SH-SY5Y (cell line): ENCODE measurements around the gene NTRK2.

Experiments used
- GATA2 ChIP-seq: IDR thresholded peaks from 2 replicates; pipeline ENCODE4 v1.6.1; 2011; ENCODE audit warnings: mild to moderate bottlenecking, low read depth, low read length
- GATA3 ChIP-seq: IDR thresholded peaks from 2 replicates; pipeline ENCODE4 v1.6.1; 2011; ENCODE audit warnings: low read depth, mild to moderate bottlenecking, low read length, moderate library complexity

Gene NTRK2

DNA sequence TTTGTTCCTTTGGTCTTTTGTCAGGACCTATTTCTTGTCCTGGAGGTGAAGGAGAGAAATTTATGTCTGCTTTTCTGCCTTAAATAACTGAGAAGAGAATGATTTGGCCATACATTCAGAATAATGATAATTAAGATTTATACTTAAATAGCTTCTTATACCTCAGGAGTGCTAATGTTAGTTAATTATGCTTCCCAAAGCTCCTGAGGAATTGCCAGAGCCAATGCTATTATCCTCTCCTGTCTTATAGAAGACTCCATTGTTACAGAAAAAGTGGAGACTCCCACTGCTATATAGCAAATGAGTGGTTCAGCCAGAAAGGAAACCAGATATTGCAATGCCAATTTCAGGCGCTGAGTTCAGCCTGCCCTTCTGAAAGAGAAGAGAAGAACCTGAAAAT is 67.0 kb downstream of the NTRK2 start:
- TF ChIP-seq GATA2 = no peak

DNA sequence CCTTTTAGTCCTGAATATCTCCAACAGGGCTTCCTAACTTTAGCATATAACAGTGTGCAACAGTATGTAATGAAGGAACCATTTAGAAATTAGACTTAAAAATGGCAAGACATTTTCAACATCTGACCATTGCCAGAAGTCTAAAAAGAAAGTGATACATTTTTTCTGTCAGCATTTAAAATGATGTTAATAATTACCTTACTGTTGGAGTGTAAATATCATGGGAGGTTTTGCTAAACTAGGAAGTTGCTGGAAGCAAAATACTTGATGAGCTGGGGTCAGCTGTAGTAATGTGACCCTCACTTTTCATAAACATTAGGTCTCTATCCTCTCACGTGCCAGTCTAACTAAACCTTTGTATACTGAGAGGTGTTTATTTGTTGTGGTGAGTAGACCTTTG is 68.8 kb downstream of the NTRK2 start:
- no peak for TF ChIP-seq GATA3
- no peak for TF ChIP-seq GATA2

DNA sequence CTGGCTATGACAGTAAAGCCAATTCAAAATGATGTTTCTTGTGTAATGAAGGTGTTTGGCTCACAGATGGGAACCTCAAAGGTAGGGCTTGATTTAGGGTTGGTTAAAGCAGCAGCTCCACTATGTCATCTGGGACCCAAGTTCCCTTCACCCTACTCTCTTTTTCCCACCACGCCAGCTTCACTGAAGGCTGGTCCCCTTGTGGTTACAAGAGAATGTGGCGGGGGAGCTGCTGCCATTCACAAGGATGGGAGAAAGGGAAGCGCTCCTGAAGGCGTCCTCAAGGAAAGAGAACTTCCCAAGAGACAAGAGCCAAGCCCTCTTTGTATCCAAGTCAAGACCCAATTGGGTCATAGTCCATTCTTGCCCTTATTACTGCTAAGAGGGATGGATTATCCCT is 72.7 kb downstream of the NTRK2 start:
- TF ChIP-seq GATA2 (no peak), GATA3 (no peak)

DNA sequence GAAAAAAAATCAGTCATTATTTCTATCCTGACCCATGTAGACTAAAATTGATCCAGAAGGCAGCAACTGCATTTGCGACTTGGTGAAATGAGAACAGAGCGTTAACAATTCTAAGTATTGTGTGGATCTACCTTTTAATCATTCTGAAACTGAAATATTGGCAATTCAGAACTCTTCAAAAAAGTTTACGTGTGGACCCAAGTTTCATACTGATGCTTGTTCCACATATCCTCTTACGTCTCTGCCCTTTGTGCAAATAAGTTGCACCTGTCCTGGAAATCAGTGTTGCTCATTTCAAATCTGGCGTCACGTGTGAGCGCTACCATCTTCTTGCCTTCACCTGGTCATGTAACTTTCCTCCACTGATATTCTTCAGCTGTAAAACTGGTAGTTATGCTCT is 74.7 kb downstream of the NTRK2 start:
- no peak for TF ChIP-seq GATA3
- TF ChIP-seq GATA2 = no peak

DNA sequence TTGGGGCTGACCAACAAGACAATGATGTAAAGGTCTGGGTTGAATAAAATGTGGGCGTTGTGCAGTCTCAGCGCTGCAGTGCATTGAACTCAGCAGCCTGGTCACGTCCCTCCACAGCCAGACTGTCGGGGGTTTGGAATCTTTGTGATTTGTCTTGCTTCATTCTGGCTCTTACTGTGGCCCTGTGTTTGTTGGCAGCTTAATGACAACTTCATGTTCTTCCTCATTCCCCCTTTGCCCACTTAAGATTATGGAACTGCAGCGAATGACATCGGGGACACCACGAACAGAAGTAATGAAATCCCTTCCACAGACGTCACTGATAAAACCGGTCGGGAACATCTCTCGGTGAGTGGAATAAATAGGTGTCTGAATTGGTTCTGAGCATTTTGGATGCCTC is 75.2 kb downstream of the NTRK2 start:
- TF ChIP-seq GATA2 (no peak), GATA3 (no peak)

DNA sequence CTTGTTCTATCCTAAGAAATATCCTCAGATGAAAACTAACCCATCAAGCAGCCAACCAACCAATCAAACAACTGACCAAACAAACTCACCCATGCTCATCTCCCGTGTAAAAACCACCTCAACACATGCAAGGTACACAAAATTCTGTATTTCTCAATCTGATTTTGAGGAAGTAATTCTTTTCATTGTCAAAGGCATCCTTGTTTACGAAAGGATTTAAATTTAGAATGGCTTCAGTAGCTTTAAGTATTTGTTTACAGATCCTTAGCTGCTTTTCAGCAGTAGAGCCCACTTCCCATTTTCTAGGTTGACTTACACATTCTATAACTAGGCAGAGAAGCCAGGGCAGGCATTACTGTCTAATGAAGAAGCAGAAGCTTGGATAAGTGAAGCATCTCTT is 78.6 kb downstream of the NTRK2 start:
- TF ChIP-seq GATA3 (no peak), GATA2 (no peak)

DNA sequence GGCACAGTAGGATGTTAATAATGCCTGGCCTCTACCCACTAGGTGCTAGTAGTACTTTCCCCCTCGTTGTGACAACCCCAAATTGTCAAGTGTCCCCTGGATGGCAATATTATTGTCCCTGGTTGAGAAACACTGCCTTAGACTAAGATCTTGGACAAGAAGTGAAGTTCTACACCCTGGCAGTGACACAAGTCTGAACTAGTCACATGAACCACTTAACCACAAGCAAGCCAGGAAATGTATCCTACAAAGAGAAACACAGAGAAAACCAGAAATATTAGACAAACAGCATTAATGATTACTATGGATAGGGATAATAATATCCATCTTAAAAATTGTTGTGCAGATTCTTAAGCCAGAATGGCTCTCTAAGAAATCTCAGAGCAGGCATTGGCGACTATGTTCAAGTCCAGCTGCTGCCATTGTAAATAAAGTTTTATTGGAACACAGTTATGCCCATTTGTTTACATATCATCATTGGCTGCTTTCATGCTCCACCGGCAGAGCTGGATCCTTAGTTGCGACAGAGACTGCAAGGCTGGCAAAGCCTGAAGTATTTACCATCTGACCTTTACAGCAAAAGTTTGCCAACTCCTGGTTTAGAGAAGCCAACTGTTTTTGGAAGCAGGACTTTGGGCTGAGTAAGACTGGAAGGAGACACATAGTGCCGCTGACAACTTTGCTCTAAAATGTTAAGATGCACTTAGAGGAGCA is 80.8 kb downstream of the NTRK2 start:
- TF ChIP-seq GATA2 (no peak), GATA3 (no peak)

DNA sequence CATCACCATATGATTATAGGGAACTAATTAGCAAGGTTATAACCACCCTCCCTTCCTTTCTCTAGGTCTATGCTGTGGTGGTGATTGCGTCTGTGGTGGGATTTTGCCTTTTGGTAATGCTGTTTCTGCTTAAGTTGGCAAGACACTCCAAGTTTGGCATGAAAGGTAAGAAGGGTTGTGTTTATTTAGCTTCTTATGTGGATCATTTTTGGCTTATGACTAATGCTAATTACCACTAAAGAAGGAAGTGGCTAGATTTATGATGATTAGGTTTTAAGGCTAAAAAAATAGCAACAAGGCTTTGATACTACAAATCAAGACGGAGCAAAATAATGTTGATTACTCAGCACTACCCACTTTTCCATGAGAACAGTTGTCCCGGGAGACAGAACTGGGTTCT is 82.4 kb downstream of the NTRK2 start:
- no peak for TF ChIP-seq GATA2
- TF ChIP-seq GATA3 = no peak

DNA sequence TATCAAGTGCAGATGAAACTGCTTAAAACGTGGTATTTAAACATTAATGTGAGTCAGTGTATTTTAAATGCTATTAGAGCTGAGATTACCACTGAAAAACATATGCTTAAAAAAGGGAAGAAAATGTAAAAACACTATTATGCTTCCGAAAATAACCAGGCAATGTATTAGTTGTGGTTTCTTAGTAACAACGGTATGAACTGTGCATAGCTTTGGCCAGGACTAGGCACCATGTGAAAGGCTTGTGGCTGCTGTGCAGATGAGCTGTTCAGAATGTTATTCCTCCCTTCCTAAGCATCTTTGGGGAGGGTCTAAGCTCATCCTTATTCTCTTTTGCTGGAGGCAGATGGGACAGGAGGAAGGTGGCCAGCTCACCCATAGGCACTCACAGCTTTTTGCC is 84.9 kb downstream of the NTRK2 start:
- no peak for TF ChIP-seq GATA3
- no peak for TF ChIP-seq GATA2

DNA sequence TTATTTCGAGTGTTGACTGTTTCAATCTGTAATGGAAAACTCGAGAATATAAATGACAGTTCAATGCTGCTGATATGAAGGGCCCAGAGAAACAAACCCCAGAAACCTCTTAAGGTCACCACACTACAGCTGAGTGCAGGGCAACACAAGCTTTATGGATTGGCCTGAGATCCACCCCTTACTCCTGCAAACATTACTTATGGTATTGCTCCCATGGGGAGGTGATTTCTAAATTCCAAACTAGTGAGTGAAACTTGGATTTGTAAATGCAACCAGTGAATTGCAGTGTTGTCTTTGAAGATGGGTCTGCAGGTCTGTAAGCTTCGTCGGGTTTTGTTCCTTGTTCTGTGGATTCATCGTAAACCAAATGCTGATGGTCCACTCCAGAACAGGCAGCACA is 85.4 kb downstream of the NTRK2 start:
- TF ChIP-seq GATA2 (no peak), GATA3 (no peak)

DNA sequence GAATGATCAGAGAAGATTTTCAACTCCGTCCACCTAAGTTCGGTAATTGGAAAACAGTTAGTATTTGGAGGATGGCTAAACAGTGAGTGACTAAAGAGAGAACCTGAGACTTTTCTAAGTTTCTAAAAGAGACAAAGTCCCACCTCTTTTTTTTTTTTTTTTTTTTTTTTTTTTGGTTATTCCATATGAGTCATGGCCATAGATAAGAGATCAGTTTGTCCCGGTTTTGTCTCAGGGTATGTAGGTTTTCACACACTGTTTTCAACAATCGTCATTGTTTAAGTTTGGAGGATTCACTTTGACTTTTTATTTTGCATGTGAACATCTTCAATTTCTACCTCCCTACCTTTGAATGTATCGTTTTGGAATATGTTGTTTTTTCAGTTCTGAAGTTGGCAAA is 85.9 kb downstream of the NTRK2 start:
- TF ChIP-seq GATA3 (no peak), GATA2 (no peak)

DNA sequence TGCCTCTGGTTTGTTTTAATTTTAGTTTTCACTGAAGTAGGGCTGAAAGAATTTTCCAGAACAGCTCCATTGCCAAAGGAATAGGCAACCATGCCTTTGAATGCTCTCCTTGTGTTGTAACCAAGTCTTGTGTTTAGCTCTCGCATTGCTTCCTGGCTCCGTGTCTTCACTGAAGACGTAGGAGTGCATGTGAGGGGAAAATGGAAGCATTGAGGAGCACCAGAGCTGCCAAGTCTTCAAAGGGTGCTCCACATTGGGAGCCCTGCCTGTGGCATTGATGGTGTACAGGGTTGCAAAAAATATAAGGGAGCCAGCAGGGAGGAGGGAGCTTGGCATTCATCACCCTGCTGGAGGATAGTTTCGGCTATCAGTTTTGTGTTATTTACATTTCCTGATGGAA is 86.6 kb downstream of the NTRK2 start:
- TF ChIP-seq GATA3 (no peak), GATA2 (no peak)

DNA sequence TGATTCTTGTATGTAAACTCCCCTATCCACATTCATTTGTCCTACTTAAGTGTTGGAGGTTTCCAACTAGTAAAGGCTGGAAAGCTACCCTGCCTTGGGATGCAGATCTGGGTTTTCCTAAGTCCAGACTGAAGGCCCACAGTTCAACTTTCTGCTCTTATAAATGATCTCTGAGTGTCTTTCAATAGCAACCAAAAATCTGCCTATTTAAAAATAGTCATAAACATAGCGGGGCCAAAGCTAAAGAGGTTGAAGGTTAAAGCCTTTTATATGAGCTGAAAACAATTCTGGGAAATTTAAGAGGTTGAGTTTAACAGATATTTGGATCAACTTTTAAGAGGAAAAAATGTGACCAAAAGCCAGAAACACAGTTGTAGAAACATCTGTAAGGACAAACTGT is 87.2 kb downstream of the NTRK2 start:
- no peak for TF ChIP-seq GATA3
- no peak for TF ChIP-seq GATA2

DNA sequence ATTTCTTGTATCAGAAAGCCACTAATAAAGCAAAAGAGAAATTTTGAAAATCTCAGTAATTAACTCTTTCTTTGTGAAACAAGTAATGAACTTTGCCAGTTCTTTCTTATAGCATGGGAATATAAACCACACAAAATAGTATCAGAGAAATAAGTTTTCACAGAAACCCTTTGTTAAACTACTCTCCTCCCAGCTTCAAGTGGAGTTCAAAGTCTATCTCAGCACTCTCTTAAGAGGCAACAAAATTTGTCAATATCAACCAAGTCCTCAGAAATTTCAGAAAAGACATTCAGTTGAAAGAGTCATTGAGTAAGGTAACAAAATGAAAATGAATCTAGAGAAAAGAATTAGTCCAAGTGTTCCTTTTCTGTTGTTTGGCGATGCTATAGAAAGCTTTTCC is 89.3 kb downstream of the NTRK2 start:
- TF ChIP-seq GATA2 (no peak), GATA3 (no peak)

DNA sequence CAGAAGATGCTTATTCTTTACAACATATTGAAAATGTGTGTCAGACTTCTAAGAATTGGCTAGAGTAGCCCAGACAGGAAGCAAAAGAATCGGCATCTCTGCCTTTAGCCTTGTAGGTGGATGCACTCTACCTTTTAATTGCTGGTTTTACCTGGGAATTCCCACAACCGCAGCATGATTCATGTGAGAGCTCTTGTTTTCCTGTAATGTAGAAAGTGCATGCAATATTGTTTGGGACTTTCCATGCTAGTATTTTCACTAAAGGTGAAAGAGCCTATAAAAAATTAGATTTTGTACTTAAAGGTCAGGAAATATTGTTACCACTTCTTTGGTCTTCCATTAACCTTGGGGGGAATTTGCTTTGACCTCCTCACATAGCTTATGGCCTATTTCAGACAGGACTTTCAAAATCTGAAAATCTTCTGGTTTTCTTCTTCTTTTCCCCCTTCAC is 89.8 kb downstream of the NTRK2 start:
- TF ChIP-seq GATA3 = no peak
- TF ChIP-seq GATA2 = no peak

DNA sequence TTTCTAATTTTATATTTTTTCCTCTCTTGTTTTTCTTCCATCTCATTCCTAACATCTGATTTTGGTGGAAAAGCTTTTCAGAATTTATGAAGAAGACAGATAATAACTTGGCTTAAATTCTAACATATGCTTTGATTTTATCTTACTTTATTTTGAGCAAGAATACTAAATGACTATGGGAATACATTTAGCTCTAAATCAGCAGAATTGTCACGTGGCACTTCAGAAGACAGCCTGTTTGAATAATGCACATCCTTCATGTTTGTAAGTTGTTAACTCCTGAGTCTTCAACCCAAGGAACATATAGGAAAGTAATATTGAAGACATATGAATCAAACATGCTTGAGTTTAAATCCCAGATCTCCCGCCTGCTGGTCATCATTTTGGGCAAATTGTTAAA is 90.3 kb downstream of the NTRK2 start:
- TF ChIP-seq GATA3 (no peak), GATA2 (no peak)

DNA sequence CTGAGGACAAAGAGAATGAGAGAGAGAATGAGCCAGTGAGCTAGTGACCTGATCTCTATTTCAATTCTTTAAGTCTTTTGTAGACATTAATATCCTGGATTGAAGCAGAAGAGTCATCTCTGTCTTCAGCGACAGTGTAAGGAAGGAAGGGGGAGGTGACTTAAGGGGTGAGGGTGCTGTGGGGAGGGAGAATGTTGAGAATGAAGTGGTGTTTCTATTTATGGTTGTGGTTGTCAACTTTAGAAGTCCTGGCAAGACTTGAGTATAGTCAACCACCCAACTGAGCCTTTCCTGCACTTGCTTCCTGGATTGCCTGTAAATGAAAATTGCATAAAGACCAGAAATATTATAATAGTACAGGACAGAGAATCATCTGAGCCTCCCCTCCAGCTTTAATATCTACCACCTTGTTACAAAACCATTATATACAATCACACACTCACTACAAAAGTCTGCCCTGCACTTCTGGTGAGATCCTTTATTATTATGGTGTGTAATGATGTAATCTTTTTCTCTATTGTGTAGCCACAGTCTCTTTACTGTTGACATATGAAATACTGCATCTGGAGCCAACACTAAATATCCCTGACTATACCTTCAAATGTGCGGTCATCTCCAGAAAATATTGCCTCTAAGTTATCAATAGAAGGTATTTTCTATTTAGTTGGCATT is 91.7 kb downstream of the NTRK2 start:
- TF ChIP-seq GATA2 (no peak), GATA3 (no peak)

DNA sequence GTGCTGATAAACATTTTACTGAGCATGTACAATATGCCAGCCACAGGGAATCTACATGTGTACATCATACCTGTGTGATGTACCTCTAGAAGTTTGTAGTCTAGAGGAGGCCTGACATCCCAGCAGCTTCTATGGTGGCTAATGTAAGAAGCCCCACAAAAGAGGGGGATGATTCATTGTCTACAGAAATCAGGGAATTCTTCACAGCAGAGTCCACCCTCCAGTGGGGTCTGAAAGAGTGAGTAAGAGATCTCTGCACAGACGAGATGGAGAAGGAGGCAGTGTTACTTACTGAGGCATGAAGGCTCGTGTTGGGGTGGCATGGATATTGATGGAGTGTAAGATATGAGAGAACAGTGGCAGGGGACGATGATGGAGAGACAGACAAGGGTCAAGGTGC is 103.0 kb downstream of the NTRK2 start:
- no peak for TF ChIP-seq GATA3
- TF ChIP-seq GATA2 = no peak
